CD4-positive, alpha-beta T cell treated with Interleukin-21 for 1 hour (primary cell): ENCODE results near the gene RANBP17.
"Not testable (repeated sequence)": the region's sequence is repeated elsewhere in the genome, so short reads cannot be mapped to it uniquely, and the experiment has no call there.

ENCODE experiments used
- DNase-seq: peaks from one replicate; pipeline ENCODE4 v3.0.0-alpha.2; 2020

Gene RANBP17

DNA sequence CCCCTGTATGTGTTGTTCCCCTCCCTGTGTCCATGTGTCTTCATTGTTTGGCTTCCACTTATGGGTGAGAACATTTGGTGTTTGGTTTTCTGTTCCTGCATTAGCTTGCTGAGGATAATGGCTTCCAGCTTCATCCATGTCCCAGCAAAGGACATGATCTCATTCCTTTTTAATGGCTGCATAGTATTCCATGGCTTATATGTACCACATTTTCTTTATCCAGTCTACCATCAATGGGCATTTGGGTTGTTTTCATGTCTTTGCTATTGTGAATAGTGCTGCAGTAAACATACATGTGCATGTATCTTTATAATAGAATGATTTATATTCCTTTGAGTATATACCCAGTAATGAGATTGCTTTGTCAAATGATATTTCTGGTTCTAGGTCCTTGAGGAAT is 8.6 kb downstream of the RANBP17 start:
- DNase-seq = not testable (repeated sequence)

- no peak for DNase-seq
Observed at GRCh38 chr5:170874017-170874416, 12.2 kb downstream of the RANBP17 start.

- no peak for DNase-seq
Observed at GRCh38 chr5:170875811-170876210, 14.0 kb downstream of the RANBP17 start.

- no peak for DNase-seq
Observed at GRCh38 chr5:170880084-170880483, 18.3 kb downstream of the RANBP17 start.

DNA sequence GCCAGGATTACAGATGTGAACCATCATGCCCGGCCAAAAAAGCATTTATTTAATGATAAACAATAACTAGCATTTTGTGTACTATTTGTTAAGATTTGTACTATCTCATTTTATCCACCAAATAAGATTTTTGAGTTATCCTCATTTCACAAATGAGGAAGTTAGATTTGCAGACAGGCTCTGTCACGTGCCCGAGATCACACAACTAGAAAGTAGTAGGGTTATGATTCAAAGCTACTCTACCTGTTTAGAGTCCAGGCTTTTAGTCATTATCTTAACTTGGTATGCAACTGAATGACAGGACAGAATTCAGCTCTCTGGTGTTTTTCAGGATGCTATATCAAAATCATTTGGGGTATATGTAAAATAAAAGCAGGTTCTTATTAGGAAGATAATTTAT is 20.5 kb downstream of the RANBP17 start:
- DNase-seq = no peak

- DNase-seq = no peak
Observed at GRCh38 chr5:170885256-170885655, 23.4 kb downstream of the RANBP17 start.

DNA sequence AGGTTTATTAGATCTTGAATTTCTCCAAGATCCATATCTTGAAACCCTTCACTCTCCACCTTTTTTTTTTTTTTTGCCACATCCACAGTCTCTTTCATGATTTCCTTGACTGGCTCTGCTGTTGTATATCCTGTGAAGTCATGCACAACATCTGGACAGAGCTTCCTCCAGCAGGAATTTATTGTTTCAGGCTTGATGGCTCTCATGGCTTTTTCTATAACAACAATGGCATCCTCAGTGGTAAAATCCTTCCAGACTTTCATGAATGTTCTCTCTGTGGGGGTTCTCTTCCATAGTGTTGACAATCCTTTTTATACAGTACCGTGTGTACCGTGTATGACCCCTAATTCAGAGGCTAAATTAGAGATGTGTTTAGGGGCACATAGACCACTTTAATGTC is 24.0 kb downstream of the RANBP17 start:
- DNase-seq = no peak

DNA sequence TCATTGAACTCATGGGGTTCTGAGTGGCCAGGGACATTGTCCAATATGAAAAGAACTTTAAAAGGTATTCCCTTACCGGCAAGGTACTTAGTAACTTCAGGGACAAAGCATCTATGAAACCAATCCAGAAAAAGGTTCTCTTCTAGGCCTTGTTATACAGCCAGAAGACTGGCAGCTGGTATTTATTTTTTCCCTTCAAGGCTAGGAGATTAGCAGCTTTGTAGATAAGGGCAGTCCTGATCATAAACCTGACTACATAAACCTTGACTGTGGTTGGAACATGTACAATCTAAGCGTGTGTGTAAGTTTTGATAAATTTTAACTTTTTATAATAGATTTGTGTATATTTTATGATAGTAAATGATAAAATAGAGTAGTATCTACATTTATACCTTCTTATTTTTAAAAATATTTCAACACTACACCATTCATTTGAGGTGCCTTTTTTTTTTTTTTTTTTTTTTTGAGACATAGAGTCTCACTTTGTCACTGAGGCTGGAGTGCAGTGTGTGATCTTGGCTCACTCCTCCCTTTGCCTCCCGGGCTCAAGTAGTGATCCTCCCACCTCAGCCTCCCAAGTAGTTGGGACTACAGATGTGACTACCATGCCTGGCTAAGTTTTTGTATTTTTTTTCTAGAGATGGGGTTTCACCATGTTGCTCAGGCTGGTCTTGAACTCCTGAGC is 24.5 kb downstream of the RANBP17 start:
- DNase-seq = no peak

- DNase-seq = no peak
Observed at GRCh38 chr5:170892196-170892595, 30.4 kb downstream of the RANBP17 start.

DNA sequence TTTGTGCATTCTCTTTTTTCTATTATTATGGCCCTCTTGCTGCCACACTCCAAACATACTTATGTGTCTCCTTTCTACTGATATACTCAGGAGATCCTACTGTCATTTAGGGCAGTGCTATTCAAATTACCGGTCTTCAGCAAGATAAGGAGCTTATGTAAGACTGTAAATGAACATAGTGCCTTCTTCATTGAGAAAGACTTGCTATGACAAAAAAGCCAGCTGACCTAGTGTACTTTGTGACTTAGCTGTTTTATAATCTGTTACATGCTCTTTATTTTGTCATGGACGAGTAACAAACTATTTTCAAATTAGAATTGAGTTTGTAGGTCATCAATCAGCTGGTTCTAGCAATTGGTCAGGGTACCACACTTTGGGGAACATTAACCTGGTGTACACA is 32.8 kb downstream of the RANBP17 start:
- no peak for DNase-seq

- DNase-seq = no peak
Observed at GRCh38 chr5:170896779-170897178, 35.0 kb downstream of the RANBP17 start.

GRCh38 chr5:170903075-170903474 is 41.3 kb downstream of the RANBP17 start:
- no peak for DNase-seq

- DNase-seq = no peak
Observed at GRCh38 chr5:170907758-170908157, 45.9 kb downstream of the RANBP17 start.

DNA sequence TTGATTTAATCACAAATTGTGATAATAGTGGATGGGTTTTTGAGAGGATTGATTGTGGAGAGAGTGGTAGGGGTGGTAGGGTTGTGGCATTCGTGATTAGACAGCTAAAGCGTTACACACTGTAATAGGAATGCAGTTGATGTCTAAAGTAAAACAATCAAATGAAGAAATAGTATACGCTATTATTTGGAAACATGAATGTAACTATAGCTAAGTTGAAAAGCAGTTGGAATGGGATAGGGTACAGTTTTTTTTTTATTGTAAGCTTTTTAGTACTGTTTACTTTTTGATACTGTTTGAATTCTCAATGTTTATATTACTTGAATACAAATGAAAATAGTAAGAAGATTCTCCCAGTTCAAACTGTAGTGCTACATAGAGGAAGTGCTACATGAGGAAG is 51.8 kb downstream of the RANBP17 start:
- DNase-seq = no peak

DNA sequence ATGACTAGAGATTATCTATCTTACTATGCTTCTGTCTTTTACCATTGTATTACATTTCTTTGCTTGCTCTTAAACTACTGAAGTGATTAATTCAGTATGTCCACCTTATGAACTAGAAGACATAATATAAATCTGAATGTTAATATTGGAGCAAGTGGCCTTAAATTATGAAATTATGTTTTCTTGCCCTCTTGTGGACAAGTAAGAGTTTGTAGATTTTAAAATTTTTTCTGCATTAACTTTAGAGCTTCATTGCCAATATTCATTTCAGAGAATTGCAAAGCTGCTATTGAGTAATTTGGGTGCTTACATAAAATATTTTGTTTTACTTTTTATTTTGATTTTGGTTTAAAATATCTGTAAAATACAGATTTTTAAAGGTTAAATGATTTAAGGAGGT is 55.3 kb downstream of the RANBP17 start:
- DNase-seq = no peak

- no peak for DNase-seq
Observed at GRCh38 chr5:170920196-170920595, 58.4 kb downstream of the RANBP17 start.

DNA sequence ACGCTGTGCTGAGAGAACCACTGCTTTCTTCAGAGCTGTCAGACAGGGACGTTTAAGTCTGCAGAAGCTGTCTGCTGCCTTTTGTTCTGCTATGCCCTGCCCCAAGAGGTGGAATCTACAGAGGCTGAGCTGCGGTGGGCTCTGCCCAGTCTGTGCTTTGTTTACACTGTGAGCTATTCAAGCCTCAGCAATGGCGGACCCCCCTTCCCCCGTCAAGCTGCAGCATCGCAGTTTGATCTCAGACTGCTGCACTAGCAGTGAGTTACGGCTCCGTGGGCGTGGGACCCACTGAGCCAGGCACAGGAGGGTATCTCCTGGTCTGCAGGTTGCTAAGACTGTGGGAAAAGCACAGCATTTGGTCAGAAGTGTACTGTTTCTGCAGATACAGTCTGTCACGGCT is 60.5 kb downstream of the RANBP17 start:
- not testable (repeated sequence) for DNase-seq

GRCh38 chr5:170923910-170924620 is 62.2 kb downstream of the RANBP17 start:
- no peak for DNase-seq

GRCh38 chr5:170935534-170936218 is 73.9 kb downstream of the RANBP17 start:
- DNase-seq = not testable (repeated sequence)

DNA sequence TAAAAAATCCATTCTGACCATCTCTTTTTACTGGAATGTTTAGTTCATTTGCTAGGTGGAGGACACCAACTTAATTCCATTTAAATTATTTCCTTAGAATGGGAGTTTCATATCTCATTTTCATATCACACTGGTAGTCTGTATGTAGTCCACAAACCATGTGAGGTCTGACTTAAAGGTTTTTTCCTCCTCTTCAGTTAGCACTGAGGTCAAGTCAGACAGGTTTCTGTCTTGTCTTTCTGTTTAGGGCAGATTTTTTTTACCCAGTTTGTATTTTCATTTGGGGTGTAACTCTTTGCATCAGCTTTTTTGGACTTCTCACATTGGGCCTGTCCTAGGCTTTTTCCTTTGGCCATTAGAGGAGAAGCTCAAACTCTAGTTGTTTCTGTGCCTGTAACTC is 75.3 kb downstream of the RANBP17 start:
- DNase-seq = no peak

- DNase-seq = no peak
Observed at GRCh38 chr5:170937914-170938313, 76.1 kb downstream of the RANBP17 start.

- no peak for DNase-seq
Observed at GRCh38 chr5:170939178-170939577, 77.4 kb downstream of the RANBP17 start.

DNA sequence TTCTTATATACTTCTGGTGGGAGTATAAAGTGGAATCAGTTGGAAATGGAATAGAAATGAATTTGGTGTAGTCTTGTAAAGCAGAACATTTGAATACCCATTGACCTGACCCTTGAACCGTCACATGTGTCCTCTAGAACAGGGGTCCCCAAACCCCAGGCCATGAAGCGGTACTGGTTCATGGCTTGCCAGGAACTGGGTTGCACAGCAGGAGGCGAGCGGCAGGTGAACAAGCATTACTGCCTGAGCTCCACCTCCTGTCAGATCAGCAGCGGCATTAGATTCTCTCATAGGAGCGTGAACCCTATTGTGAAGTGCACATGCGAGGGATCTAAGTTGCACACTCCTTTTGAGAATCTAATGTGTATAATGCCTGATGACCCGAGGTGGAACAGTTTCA is 80.0 kb downstream of the RANBP17 start:
- no peak for DNase-seq

DNA sequence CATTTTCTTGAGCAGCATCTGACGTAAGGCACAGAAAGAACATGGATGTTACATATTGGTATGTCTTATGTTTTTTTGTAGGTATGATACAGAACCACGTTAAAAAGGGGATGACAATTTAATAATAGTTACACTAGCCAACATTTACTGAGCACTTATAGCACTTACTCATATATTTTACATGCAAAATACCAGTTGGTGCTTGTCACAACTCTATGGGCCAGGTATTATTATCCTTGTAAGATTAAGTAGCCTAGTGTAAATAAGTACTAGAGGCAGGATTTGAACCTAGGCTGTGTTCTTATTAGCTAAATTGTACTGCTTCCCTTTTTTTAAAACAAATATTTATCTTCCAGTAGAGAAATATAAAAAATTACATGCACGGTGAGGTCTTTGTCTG is 83.5 kb downstream of the RANBP17 start:
- DNase-seq = no peak
